GM18508 (cell line): ENCODE results near the gene DSCAM.

Experiments used
- ATAC-seq: cut with Tn5 transposase; IDR thresholded peaks from one replicate; pipeline ENCODE4 v1.9.1; 2021; ENCODE audit warnings: moderate number of reproducible peaks; ENCODE audit not compliant: insufficient read depth, unreplicated experiment

Gene DSCAM

GRCh38 chr21:39980241-39980820 is 866.6 kb downstream of the DSCAM start:
- no peak for ATAC-seq

GRCh38 chr21:39979321-39979720 is 867.6 kb downstream of the DSCAM start:
- no peak for ATAC-seq

GRCh38 chr21:39976800-39977199 is 870.2 kb downstream of the DSCAM start:
- ATAC-seq = no peak

DNA sequence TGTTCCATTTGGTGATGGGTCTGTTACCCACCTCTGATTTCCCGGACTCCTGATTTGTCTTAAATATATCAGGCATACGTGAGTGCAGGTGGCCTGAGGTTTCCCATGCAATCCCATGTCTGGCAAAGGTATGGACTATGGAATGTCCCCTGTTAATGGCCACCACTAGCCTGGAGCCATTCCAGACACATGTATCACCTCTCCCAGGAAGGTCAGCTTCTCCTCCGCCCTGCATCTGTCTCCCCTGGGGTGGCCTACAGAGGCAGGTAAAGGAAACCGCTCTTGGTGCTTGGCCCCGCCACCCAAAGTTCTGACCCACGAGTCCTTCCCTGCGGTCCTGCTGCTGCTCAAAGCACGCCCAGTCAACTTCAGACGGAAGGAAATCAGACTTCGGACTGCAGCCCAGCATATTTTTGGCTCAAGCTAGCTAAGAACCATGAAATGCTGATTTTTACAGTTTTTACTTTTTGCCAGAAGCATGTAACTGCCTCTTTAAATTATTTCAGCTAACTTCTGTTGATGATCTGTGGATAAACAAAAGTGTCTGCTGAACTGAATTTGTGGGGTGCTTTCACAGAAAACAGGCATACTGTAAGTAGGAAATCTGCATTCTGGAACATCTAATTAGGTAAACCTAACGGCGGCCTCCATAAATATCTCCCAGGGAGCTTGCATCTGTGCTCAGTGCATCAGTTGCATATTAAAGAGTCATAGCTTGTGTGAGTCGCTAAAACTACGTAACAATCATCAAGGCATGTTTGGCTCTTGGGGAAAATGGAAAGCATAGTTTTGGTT is 873.8 kb downstream of the DSCAM start:
- ATAC-seq = no peak

DNA sequence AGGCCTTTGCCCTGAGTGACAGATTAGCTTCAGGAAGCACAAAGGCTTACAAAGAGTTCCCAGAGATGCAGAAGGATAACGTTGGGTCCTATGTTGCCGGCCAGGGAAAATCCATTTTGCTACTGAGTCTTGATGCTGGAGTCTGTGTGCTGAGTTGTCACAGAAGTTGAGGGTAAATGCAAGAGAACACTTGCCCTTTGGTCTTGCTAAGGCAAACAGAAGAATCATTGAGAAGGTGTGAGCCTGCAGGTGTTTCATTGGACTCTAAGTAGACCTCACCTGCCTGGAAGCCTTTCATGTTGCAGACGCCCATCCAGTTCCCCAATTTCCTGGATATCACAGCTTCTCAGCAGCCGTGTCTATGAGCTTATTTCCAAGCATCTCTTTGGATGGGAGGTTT is 874.5 kb downstream of the DSCAM start:
- no peak for ATAC-seq

GRCh38 chr21:39971956-39972355 is 875.0 kb downstream of the DSCAM start:
- ATAC-seq = no peak

DNA sequence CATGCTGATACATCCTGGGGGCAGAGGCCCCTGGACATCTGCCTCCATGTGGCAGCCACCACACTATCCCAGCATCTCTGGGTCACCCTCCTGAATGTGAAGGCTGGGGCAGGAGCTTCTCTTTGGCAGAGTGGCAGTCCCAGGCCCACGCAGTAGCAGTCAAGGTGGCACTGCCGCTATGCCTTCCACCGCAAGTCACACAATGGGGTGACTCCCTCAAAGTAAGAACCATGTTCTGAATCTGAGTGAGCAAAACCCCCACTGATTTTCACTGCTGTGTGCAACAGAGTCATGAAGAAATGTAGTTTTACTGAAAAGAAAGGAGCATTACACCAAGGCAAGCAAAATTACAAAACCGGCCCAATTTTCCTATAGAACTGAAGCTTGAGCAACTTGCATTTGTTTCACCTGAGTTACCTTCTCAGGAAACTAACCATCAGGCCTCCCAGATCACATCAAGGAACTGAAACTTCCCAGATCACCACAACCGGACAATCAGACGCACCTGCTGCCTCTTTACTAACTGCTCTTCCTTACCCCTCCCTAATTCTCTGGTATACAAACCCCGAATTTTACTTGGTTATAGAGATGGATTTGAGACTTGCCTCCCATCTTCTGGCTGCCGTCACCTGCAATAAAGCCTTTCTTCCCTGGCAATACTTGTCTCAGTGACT is 877.1 kb downstream of the DSCAM start:
- ATAC-seq = no peak

- no peak for ATAC-seq
These were observed 878.9 kb downstream of the DSCAM start for GRCh38 chr21:39968010-39968409.

DNA sequence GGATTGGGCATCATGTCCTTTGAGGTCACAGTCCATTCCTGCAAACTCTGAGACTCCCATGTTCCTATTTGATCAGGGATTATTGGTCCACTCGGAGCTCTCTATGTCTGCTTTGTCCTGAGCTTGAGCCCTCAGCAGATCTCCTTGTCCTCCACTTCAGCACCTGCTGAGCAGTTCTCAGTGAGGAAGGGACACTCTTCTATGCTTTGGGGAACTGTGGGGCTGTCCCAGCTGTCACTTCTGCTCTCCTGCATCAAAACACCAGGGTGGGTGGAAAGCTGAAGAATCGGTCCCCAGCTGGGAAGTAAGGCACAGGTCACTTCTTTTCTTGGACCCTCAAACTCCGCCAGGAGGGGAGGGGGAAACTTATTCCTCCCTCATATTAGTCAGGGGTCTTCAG is 880.2 kb downstream of the DSCAM start:
- no peak for ATAC-seq

- no peak for ATAC-seq
These were observed 881.9 kb downstream of the DSCAM start for GRCh38 chr21:39965026-39965425.

- ATAC-seq = no peak
These were observed 885.7 kb downstream of the DSCAM start for GRCh38 chr21:39961251-39961650.
